ENCODE measurements around the gene NUP37. TPM values are rescaled to one million over a fixed set of nuclear protein-coding genes. Genes with fewer than 3 reads are reported as not detected.
"Not testable (repeated sequence)": the region's sequence is repeated elsewhere in the genome, so short reads cannot be mapped to it uniquely, and the experiment has no call there.

NUP37 gene
- total RNA-seq, 2 donors from 2014 or later, result 16.6 to 21.4 TPM

GRCh38 chr12:102144221-102144620 is 24.3 kb upstream of the NUP37 start:
- H3K9me3 ChIP-seq, result no peaks in the 10 kb centered on the region
- H3K36me3 ChIP-seq, result no peaks in the 10 kb centered on the region

GRCh38 chr12:102142866-102143373 is 23.0 kb upstream of the NUP37 start:
- H3K4me1 ChIP-seq (replicated peaks); H3K27me3 ChIP-seq (replicated peaks; ENCODE audit: insufficient read depth); DNase-seq (ENCODE audit: low spot score); H3K9me3 ChIP-seq; H3K4me3 ChIP-seq; intact Hi-C loops (cut with DNase I); H3K27ac ChIP-seq; H3K36me3 ChIP-seq: not testable (repeated sequence)
- 88% methylated on average over 11 of the region's 11 CpGs for WGBS

More at GRCh38 chr12:102144221-102144620, 24.3 kb upstream of the NUP37 start:
- intact Hi-C loops (cut with DNase I), result no loop called here
- Histone ChIP-seq H3K27ac (no peak overlapping the region), H3K27me3 (replicated peaks; ENCODE audit: insufficient read depth) (no peaks in the 10 kb centered on the region), H3K4me3 (no peak overlapping the region), H3K4me1 (replicated peaks) (no peaks in the 10 kb centered on the region)
- TF ChIP-seq CTCF (IDR thresholded peaks at IDR 0.05) (no peak), POLR2A (IDR thresholded peaks at IDR 0.05) (no peak), POLR2AphosphoS5 (IDR thresholded peaks at IDR 0.05) (no peak)
- no peak for DNase-seq (ENCODE audit: low spot score)
- WGBS, result 34% methylated on average over 1 of the region's 1 CpG

GRCh38 chr12:102137619-102138018 is 17.7 kb upstream of the NUP37 start:
- H3K9me3 ChIP-seq; H3K4me3 ChIP-seq; H3K27me3 ChIP-seq (replicated peaks; ENCODE audit: insufficient read depth); DNase-seq (ENCODE audit: low spot score); intact Hi-C loops (cut with DNase I); H3K27ac ChIP-seq; H3K36me3 ChIP-seq; H3K4me1 ChIP-seq (replicated peaks): not testable (repeated sequence)
- 98% methylated on average over 8 of the region's 8 CpGs for WGBS

- WGBS, result 95% methylated on average over 2 of the region's 2 CpGs
- H3K4me1 ChIP-seq (replicated peaks); H3K36me3 ChIP-seq; H3K27me3 ChIP-seq (replicated peaks; ENCODE audit: insufficient read depth); intact Hi-C loops (cut with DNase I); DNase-seq (ENCODE audit: low spot score); H3K9me3 ChIP-seq; H3K4me3 ChIP-seq; H3K27ac ChIP-seq: not testable (repeated sequence)
These were observed 11.5 kb upstream of the NUP37 start for GRCh38 chr12:102131442-102131841.

- H3K9me3 ChIP-seq; intact Hi-C loops (cut with DNase I); DNase-seq (ENCODE audit: low spot score); H3K4me3 ChIP-seq; H3K36me3 ChIP-seq; H3K27me3 ChIP-seq (replicated peaks; ENCODE audit: insufficient read depth); H3K27ac ChIP-seq; H3K4me1 ChIP-seq (replicated peaks): not testable (repeated sequence)
- WGBS, result 97% methylated on average over 3 of the region's 3 CpGs
These were observed 10.8 kb upstream of the NUP37 start for GRCh38 chr12:102130720-102131119.

GRCh38 chr12:102121328-102121727 is 1.4 kb upstream of the NUP37 start:
- 91% methylated on average over 2 of the region's 2 CpGs for WGBS
- not testable (repeated sequence) for H3K27me3 ChIP-seq (replicated peaks; ENCODE audit: insufficient read depth)

GRCh38 chr12:102120886-102121285 is 972 bp upstream of the NUP37 start:
- H3K36me3 ChIP-seq, result no peaks in the 10 kb centered on the region
- no peak for DNase-seq (ENCODE audit: low spot score)
- H3K4me3 ChIP-seq, result no peak overlapping the region
- intact Hi-C loops (cut with DNase I), result no loop called here
- TF ChIP-seq POLR2A (IDR thresholded peaks at IDR 0.05) (no peak), CTCF (IDR thresholded peaks at IDR 0.05) (no peak), POLR2AphosphoS5 (IDR thresholded peaks at IDR 0.05) (no peak)
- H3K27ac ChIP-seq, result no peak overlapping the region
- WGBS, result 21% methylated on average over 4 of the region's 4 CpGs
- H3K9me3 ChIP-seq, result no peaks in the 10 kb centered on the region
- H3K4me1 ChIP-seq (replicated peaks), result no peaks in the 10 kb centered on the region
- H3K27me3 ChIP-seq (replicated peaks; ENCODE audit: insufficient read depth), result no peaks in the 10 kb centered on the region

More at GRCh38 chr12:102121328-102121727, 1.4 kb upstream of the NUP37 start:
- H3K4me3 ChIP-seq; intact Hi-C loops (cut with DNase I); H3K27ac ChIP-seq; H3K4me1 ChIP-seq (replicated peaks); DNase-seq (ENCODE audit: low spot score); H3K36me3 ChIP-seq; H3K9me3 ChIP-seq: not testable (repeated sequence)
